CD4-positive, alpha-beta T cell (primary cell): ENCODE results near the gene CAP2. TPM values are rescaled to one million over a fixed set of nuclear protein-coding genes. Genes with fewer than 3 reads are reported as not detected.
"Not testable (repeated sequence)": the region's sequence is repeated elsewhere in the genome, so short reads cannot be mapped to it uniquely, and the experiment has no call there.

Experiments used
- ATAC-seq: fragments of 200-7000 bp; cut with Tn5 transposase; one replicate; pipeline ENCODE4 v1.10.0; 2022; ENCODE audit warnings: mild to moderate bottlenecking; ENCODE audit not compliant: poor library complexity
- CTCF ChIA-PET: fragments of 350-600 bp; sonication (Branson Sonifier 250); formaldehyde crosslinking; loops from one replicate; lab custom pipeline; 2021; ENCODE audit warnings: antibody characterized with exemption, inconsistent platforms; lab: Charles Lee
- POLR2A ChIA-PET: fragments of 350-600 bp; sonication (Branson Sonifier 250); formaldehyde crosslinking; loops from one replicate; lab custom pipeline; 2021; ENCODE audit warnings: antibody characterized with exemption, inconsistent platforms; lab: Charles Lee
- DNase-seq, 14 experiments: peaks; one replicate each; pipeline ENCODE4 v3.0.0-alpha.2; 2013 to 2020; ENCODE audit warnings: mixed read lengths in 2 of 14
- H3K27ac ChIP-seq, 2 donors: one replicate each; pipeline versions ENCODE4 v1.5.1 to v1.7.0; 2013; ENCODE audit warnings: low read length in 2 of 2, low read depth in 1 of 2, mild to moderate bottlenecking in 1 of 2
- H3K27me3 ChIP-seq, 2 experiments: 1 replicate in 1 of 2; 2 replicates in 1 of 2; pipeline versions ENCODE4 v1.6.1 to v1.7.0; 2013; ENCODE audit warnings: low read length in 2 of 2, control low read depth in 1 of 2, mild to moderate bottlenecking in 1 of 2, moderate library complexity in 1 of 2; ENCODE audit not compliant: insufficient read depth in 2 of 2, control insufficient read depth in 1 of 2
- H3K36me3 ChIP-seq: one replicate; pipeline ENCODE4 v1.6.1; 2013; ENCODE audit warnings: low read length, control low read depth; ENCODE audit not compliant: insufficient read depth
- H3K4me1 ChIP-seq: one replicate; pipeline ENCODE4 v1.6.1; 2013; ENCODE audit warnings: low read length, control low read depth; ENCODE audit not compliant: insufficient read depth
- H3K4me3 ChIP-seq: one replicate; pipeline ENCODE4 v1.5.1; 2013; ENCODE audit warnings: mild to moderate bottlenecking, low read length, moderate library complexity
- H3K9me3 ChIP-seq, 2 experiments: 1 replicate in 1 of 2; 2 replicates in 1 of 2; pipeline versions ENCODE4 v1.6.1 to v1.7.0; 2013; ENCODE audit warnings: low read length in 2 of 2, mild to moderate bottlenecking in 2 of 2, control low read depth in 1 of 2, moderate library complexity in 1 of 2; ENCODE audit not compliant: control insufficient read depth in 1 of 2, insufficient read depth in 1 of 2
- H3K27ac Mint-ChIP-seq: one replicate; pipeline ENCODE4 v1.8.0; 2020; ENCODE audit warnings: mixed read lengths
- H3K27me3 Mint-ChIP-seq: one replicate; pipeline ENCODE4 v1.8.0; 2021; ENCODE audit warnings: mixed read lengths
- H3K36me3 Mint-ChIP-seq: one replicate; pipeline ENCODE4 v1.8.0; 2021; ENCODE audit warnings: low read depth, mixed read lengths
- H3K4me1 Mint-ChIP-seq: one replicate; pipeline ENCODE4 v1.8.0; 2021; ENCODE audit warnings: low read depth, mixed read lengths
- H3K4me3 Mint-ChIP-seq: one replicate; pipeline ENCODE4 v1.8.0; 2020; ENCODE audit warnings: mild to moderate bottlenecking, mixed read lengths
- H3K9me3 Mint-ChIP-seq: one replicate; pipeline ENCODE4 v1.8.0; 2020; ENCODE audit warnings: mixed read lengths
- CTCF ChIP-seq: fragments of 200-600 bp; IDR thresholded peaks from one replicate; pipeline ENCODE4 v1.8.0; 2022; ENCODE audit warnings: antibody characterized with exemption, mild to moderate bottlenecking
- intact Hi-C, 2 experiments: fragments of 100-400 bp; cut with DNase I in 1 of 2; cut with micrococcal nuclease in 1 of 2; formaldehyde crosslinking; loops; one replicate each; pipeline versions ENCODE4 v1.15.1 to v1.9.0; 2023 to 2025; cut with DNase I, micrococcal nuclease
- total RNA-seq, 174 experiments: library from RNA in 2 of 174; stranded (reverse) in 2 of 174; gene quantifications; one replicate each; pipeline ENCODE4 v1.2.3 and lab custom pipeline; 2021 to 2026

Gene CAP2
- total RNA-seq, 2 experiments from 2014 or later, result not detected

- DNase-seq (no peak), ATAC-seq (no peak)
- H3K4me3 Mint-ChIP-seq, result no peak overlapping the region
- H3K9me3 Mint-ChIP-seq, result no peaks in the 10 kb centered on the region
- Histone ChIP-seq H3K4me1 (no peaks in the 10 kb centered on the region), H3K4me3 (no peak overlapping the region), H3K9me3 (no peaks in the 10 kb centered on the region), H3K36me3 (no peaks in the 10 kb centered on the region), H3K27me3 (peaks cover 8 to 33% of the 10 kb centered on the region in 2 experiments), H3K27ac (no peak overlapping the region)
- intact Hi-C loops, result no loop called here
- ChIA-PET CTCF (no interaction called here), POLR2A (no interaction called here)
- peaks cover 60% of the 10 kb centered on the region for H3K27me3 Mint-ChIP-seq
- H3K36me3 Mint-ChIP-seq, result no peaks in the 10 kb centered on the region
- TF ChIP-seq CTCF, result no peak
- H3K27ac Mint-ChIP-seq, result no peak overlapping the region
- H3K4me1 Mint-ChIP-seq, result peaks cover 6% of the 10 kb centered on the region
These were observed 4.4 kb downstream of the CAP2 start for GRCh38 chr6:17397764-17398194.

- H3K9me3 ChIP-seq, H3K4me3 ChIP-seq, H3K27ac Mint-ChIP-seq, intact Hi-C loops, DNase-seq, CTCF ChIA-PET, ATAC-seq, POLR2A ChIA-PET, H3K4me1 ChIP-seq, H3K36me3 Mint-ChIP-seq, H3K4me3 Mint-ChIP-seq, H3K27me3 Mint-ChIP-seq, H3K36me3 ChIP-seq, H3K4me1 Mint-ChIP-seq, H3K27me3 ChIP-seq, H3K27ac ChIP-seq: not testable (repeated sequence)
- H3K9me3 Mint-ChIP-seq, result peaks cover 11% of the 10 kb centered on the region
These were observed 12.0 kb downstream of the CAP2 start for GRCh38 chr6:17405181-17405943.

- Histone ChIP-seq H3K4me3 (no peak overlapping the region), H3K9me3 (peaks cover under 1 to 4% of the 10 kb centered on the region in 2 experiments), H3K4me1 (no peaks in the 10 kb centered on the region), H3K36me3 (no peaks in the 10 kb centered on the region), H3K27ac (no peak overlapping the region), H3K27me3 (no peaks in the 10 kb centered on the region)
- ChIA-PET POLR2A (no interaction called here), CTCF (interaction anchor here (0.5 kb wide), 1 partner anchor 16 kb away, joined by 4 read pairs; no protein-coding TSS in a partner anchor)
- H3K36me3 Mint-ChIP-seq, result no peaks in the 10 kb centered on the region
- H3K4me3 Mint-ChIP-seq, result no peak overlapping the region
- no peaks in the 10 kb centered on the region for H3K27me3 Mint-ChIP-seq
- no peak for DNase-seq
- no peak overlapping the region for H3K27ac Mint-ChIP-seq
- no peaks in the 10 kb centered on the region for H3K4me1 Mint-ChIP-seq
- intact Hi-C loops, result no loop called here
- ATAC-seq, result no peak
- TF ChIP-seq CTCF, result no peak
- peaks cover 11% of the 10 kb centered on the region for H3K9me3 Mint-ChIP-seq
These were observed 12.5 kb downstream of the CAP2 start for GRCh38 chr6:17405944-17406245.

DNA sequence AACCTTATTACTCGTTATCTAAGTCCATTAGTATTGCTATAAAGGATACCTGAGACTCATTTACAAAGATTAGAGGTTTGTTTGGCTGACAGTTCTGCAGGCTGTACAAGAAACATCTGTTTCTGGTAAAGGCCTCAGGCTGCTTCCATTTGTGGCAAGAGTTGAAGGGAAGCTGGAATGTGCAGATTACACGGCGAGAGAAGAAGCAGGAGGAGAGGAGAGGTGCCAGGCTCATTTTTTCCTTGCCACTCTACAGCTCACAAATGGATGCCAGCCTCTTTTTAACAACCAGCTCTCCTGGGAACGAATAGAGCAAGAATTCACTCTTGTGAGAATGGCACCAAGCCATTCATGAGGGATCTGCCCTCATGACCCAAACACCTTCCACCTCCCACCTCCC lies 14.7 kb downstream of the CAP2 start:
- CTCF ChIA-PET, result no interaction called here

More for the DNA sequence above, 14.7 kb downstream of the CAP2 start:
- Mint-ChIP-seq H3K9me3 (peaks cover 13% of the 10 kb centered on the region), H3K27ac (no peak overlapping the region), H3K36me3 (no peaks in the 10 kb centered on the region), H3K27me3 (peaks cover 11% of the 10 kb centered on the region), H3K4me3 (no peak overlapping the region), H3K4me1 (no peaks in the 10 kb centered on the region)
- POLR2A ChIA-PET, result no interaction called here
- Histone ChIP-seq H3K27ac (no peak overlapping the region), H3K4me3 (no peak overlapping the region), H3K9me3 (peaks cover 3 to 7% of the 10 kb centered on the region in 2 experiments), H3K4me1 (no peaks in the 10 kb centered on the region), H3K36me3 (no peaks in the 10 kb centered on the region), H3K27me3 (no peaks in the 10 kb centered on the region)
- DNase-seq, result no peak
- no peak for ATAC-seq
- TF ChIP-seq CTCF, result no peak
- intact Hi-C loops, result no loop called here
